Measurements from ENCODE around the gene NMRK2. TPM values are rescaled to one million over a fixed set of nuclear protein-coding genes. Genes with fewer than 3 reads are reported as not detected.
A peak's percentile ranks its signal among the peaks of the same experiment; 100 is the strongest.

NMRK2 gene
- total and polyA plus RNA-seq, 2 donors (not counting 1 experiment from before 2014, with no cell fraction given) = not detected

GRCh38 chr19:3970313-3970807, 37.5 kb downstream of the NMRK2 start:
- peak overlapping the region; percentile 99 for H3K4me2 ChIP-seq (replicated peaks; ENCODE audit: low read depth, low read length, poor library complexity, severe bottlenecking)
- H3K4me1 ChIP-seq (ENCODE audit: control insufficient read depth in 2 of 2, insufficient read depth in 2 of 2, low read length in 2 of 2) = peaks cover 14 to 18% of the 10 kb centered on the region in 2 donors
- H2AFZ ChIP-seq (ENCODE audit: insufficient read depth, low read depth, low read length, poor library complexity, severe bottlenecking) = peak overlapping the region; percentile 90
- H3K27me3 ChIP-seq (replicated peaks in 1 of 4; ENCODE audit: control extremely low read depth in 1 of 4, control insufficient read depth in 3 of 4, insufficient read depth in 4 of 4, low read length in 3 of 4) = no peaks in the 10 kb centered on the region
- DNase-seq (no peak), ATAC-seq (ENCODE audit: low read depth) (no peak)
- H3K9ac ChIP-seq (ENCODE audit: low read length) = peak overlapping the region; percentile 96
- H3K27me3 Mint-ChIP-seq = no peaks in the 10 kb centered on the region
- peaks cover 25% of the 10 kb centered on the region for H3K4me1 Mint-ChIP-seq
- peak overlapping the region; percentile 41 to 93 (median 80) for H3K4me3 ChIP-seq (ENCODE audit: control extremely low read depth in 1 of 5, extremely low read depth in 1 of 5, insufficient read depth in 1 of 5, low read depth in 2 of 5, low read length in 4 of 5)
- peaks cover 49% of the 10 kb centered on the region for H4K20me1 ChIP-seq (ENCODE audit: control insufficient read depth, insufficient read depth, low read length, poor library complexity, severe bottlenecking)
- peaks cover 2 to 17% of the 10 kb centered on the region in 2 experiments for H3K36me3 ChIP-seq (replicated peaks in 1 of 2; ENCODE audit: control extremely low read depth in 1 of 2, control insufficient read depth in 1 of 2, extremely low read depth in 1 of 2, insufficient read depth in 2 of 2, low read length in 1 of 2)
- WGBS (ENCODE audit: insufficient coverage) = 6% methylated on average over 20 of the region's 22 CpGs
- H3K9me3 ChIP-seq (ENCODE audit: control extremely low read depth in 1 of 3, control insufficient read depth in 2 of 3, insufficient read depth in 1 of 3, low read length in 2 of 3) = no peaks in the 10 kb centered on the region
- H3K79me2 ChIP-seq (ENCODE audit: control insufficient read depth, insufficient read depth, low read length) = peaks cover 42% of the 10 kb centered on the region
- peak overlapping the region; percentile 94 for H3K4me3 Mint-ChIP-seq
- H3K27ac ChIP-seq (ENCODE audit: low read length in 2 of 2) = peak overlapping the region; percentile 48 to 85
- H3K9me3 Mint-ChIP-seq (ENCODE audit: insufficient read depth) = no peaks in the 10 kb centered on the region
- intact Hi-C loops (cut with micrococcal nuclease) = loop anchor here (2.0 kb wide), 2 partner anchors 14 to 212 kb away; partner anchors contain the start of genes ANKRD24, EEF2 and SIRT6
- H3K27ac Mint-ChIP-seq = peak overlapping the region; percentile 77
- POLR2A ChIA-PET = interaction anchor here (0.5 to 2.2 kb wide), 8 partner anchors 15 to 253 kb away, joined by 3 to 20 read pairs (median 4); partner anchors contain the start of genes EEF2 and MRPL54
- TF ChIP-seq CTCF (IDR thresholded peaks at IDR 0.05) (no peak), EZH2 (IDR thresholded peaks at IDR 0.05; ENCODE audit: borderline replicate concordance, insufficient read depth, low read depth, low read length, poor library complexity, severe bottlenecking) (no peak)
- CTCF ChIA-PET = interaction anchor here (0.6 to 2.0 kb wide), 5 partner anchors 14 to 210 kb away, joined by 3 to 10 read pairs (median 10); partner anchors contain the start of gene EEF2
